A549 (cell line): ENCODE data around the gene ARHGAP40. TPM values are rescaled to one million over a fixed set of nuclear protein-coding genes. Genes with fewer than 3 reads are reported as not detected.

Experiments
- ATAC-seq, 2 experiments: fragments of 200-7000 bp in 1 of 2; fragments of >200 bp in 1 of 2; cut with Nextera tagmentation in 1 of 2; cut with Tn5 transposase in 1 of 2; 3 replicates each; pipeline versions ENCODE4 v1.8.0 to v1.9.1; 2018 to 2020; ENCODE audit warnings: mild to moderate bottlenecking in 1 of 2, moderate library complexity in 1 of 2
- CTCF ChIA-PET: fragments of 300-600 bp; sonication (Branson Sonifier 250); formaldehyde crosslinking; extraction: SDS; loops from one replicate; lab custom pipeline; 2021; ENCODE audit warnings: antibody characterized with exemption, inconsistent platforms; lab: Yijun Ruan, JAX
- POLR2A ChIA-PET: fragments of 350-600 bp; formaldehyde crosslinking; extraction: SDS; loops from one replicate; lab custom pipeline; 2021; ENCODE audit warnings: antibody characterized with exemption, inconsistent platforms; lab: Yijun Ruan, JAX
- DNase-seq, 2 experiments: peaks; one replicate each; pipeline versions ENCODE4 v3.0.0 to v3.0.0-alpha.2; 2011 to 2016; ENCODE audit warnings: low read depth in 1 of 2, low spot score in 1 of 2
- FAIRE-seq: peaks from 2 replicates; lab custom pipeline; 2011; peaks lifted over from hg19 to GRCh38; lab: Jason Lieb, UNC
- H3K27ac ChIP-seq, 2 experiments: fragments of >200 bp; sonication (Bioruptor Twin); formaldehyde crosslinking; 3 replicates each; pipeline ENCODE4 v1.5.1; 2016 to 2017
- H3K4me1 ChIP-seq: fragments of >200 bp; sonication (Bioruptor Twin); formaldehyde crosslinking; 3 replicates; pipeline ENCODE4 v1.6.1; 2016
- H3K4me2 ChIP-seq: fragments of >200 bp; sonication (Bioruptor Twin); formaldehyde crosslinking; 3 replicates; pipeline ENCODE4 v1.6.1; 2016
- H3K4me3 ChIP-seq: fragments of >200 bp; sonication (Bioruptor Twin); formaldehyde crosslinking; 3 replicates; pipeline ENCODE4 v1.5.1; 2016
- H3K9me3 ChIP-seq: fragments of >200 bp; sonication (Bioruptor Twin); formaldehyde crosslinking; 3 replicates; pipeline ENCODE4 v1.6.1; 2016
- BHLHE40 ChIP-seq: IDR thresholded peaks from 2 replicates; pipeline ENCODE4 v1.6.1; 2012; ENCODE audit warnings: low read depth, low read length, inconsistent platforms
- CTCF ChIP-seq: fragments of >200 bp; sonication (Bioruptor Twin); formaldehyde crosslinking; IDR thresholded peaks from 3 replicates; pipeline ENCODE4 v1.5.1; 2016
- EHF ChIP-seq: fragments of 250-450 bp; sonication (Bioruptor Pico); IDR thresholded peaks from 2 replicates; pipeline ENCODE4 v1.5.0; 2020; ENCODE audit warnings: mild to moderate bottlenecking
- EHMT2 ChIP-seq: fragments of 200-600 bp; sonication (generic); IDR thresholded peaks from 2 replicates; pipeline ENCODE4 v1.6.1; 2016; ENCODE audit warnings: antibody characterized with exemption, low read depth, mild to moderate bottlenecking, moderate library complexity
- ELK1 ChIP-seq: fragments of 150-350 bp; IDR thresholded peaks from 2 replicates; pipeline ENCODE4 v1.6.1; 2014; ENCODE audit warnings: low read depth, mild to moderate bottlenecking, low read length
- ESRRA ChIP-seq: fragments of 150-350 bp; IDR thresholded peaks from 2 replicates; pipeline ENCODE4 v1.6.1; 2014; ENCODE audit warnings: mild to moderate bottlenecking, low read length, borderline replicate concordance
- FOSB ChIP-seq: fragments of 250-450 bp; sonication (Bioruptor Pico); IDR thresholded peaks from 2 replicates; pipeline ENCODE4 v1.5.0; 2020; ENCODE audit warnings: mild to moderate bottlenecking, moderate library complexity
- HES2 ChIP-seq: fragments of >200 bp; sonication (Bioruptor Twin); formaldehyde crosslinking; IDR thresholded peaks from 2 replicates; pipeline ENCODE4 v1.6.1; 2016
- HOXA7 ChIP-seq: fragments of 250-450 bp; sonication (Bioruptor Pico); IDR thresholded peaks from 2 replicates; pipeline ENCODE4 v1.5.0; 2020; ENCODE audit warnings: mild to moderate bottlenecking, moderate library complexity
- HOXB5 ChIP-seq: fragments of 250-450 bp; sonication (Bioruptor Pico); IDR thresholded peaks from 2 replicates; pipeline ENCODE4 v1.5.0; 2020; ENCODE audit warnings: mild to moderate bottlenecking, moderate library complexity
- KDM1A ChIP-seq: fragments of 200-600 bp; sonication (generic); IDR thresholded peaks from 2 replicates; pipeline ENCODE4 v1.6.1; 2016; ENCODE audit warnings: low read depth, mild to moderate bottlenecking
- MAZ ChIP-seq: fragments of 150-350 bp; IDR thresholded peaks from 2 replicates; pipeline ENCODE4 v1.6.1; 2014; ENCODE audit warnings: antibody characterized with exemption, low read depth, low read length, borderline replicate concordance
- MYC ChIP-seq: IDR thresholded peaks from 2 replicates; pipeline ENCODE4 v1.6.1; 2012; ENCODE audit warnings: mild to moderate bottlenecking, inconsistent platforms, low read length, improper control_type of control experiment, borderline replicate concordance
- NFE2L2 ChIP-seq: fragments of 150-350 bp; conservative IDR thresholded peaks from 2 replicates; pipeline ENCODE4 v1.6.1; 2014; ENCODE audit warnings: low read length
- NR3C1 ChIP-seq: fragments of >200 bp; sonication (Bioruptor Twin); formaldehyde crosslinking; IDR thresholded peaks from 3 replicates; pipeline ENCODE4 v1.6.1; 2017
- PBX3 ChIP-seq: IDR thresholded peaks from 2 replicates; pipeline ENCODE4 v1.6.1; 2012
- PHF8 ChIP-seq: fragments of 200-600 bp; sonication (generic); IDR thresholded peaks from 2 replicates; pipeline ENCODE4 v1.6.1; 2016; ENCODE audit warnings: low read depth, mild to moderate bottlenecking, antibody characterized with exemption, moderate library complexity, borderline replicate concordance
- POLR2A ChIP-seq: IDR thresholded peaks from 2 replicates; pipeline ENCODE4 v1.6.1; 2012; ENCODE audit warnings: mild to moderate bottlenecking, low read length
- POLR2AphosphoS2 ChIP-seq: conservative IDR thresholded peaks from 2 replicates; pipeline ENCODE4 v1.6.1; 2012; ENCODE audit warnings: low read length, improper control_type of control experiment, inconsistent platforms
- RCOR1 ChIP-seq: fragments of 150-350 bp; IDR thresholded peaks from 2 replicates; pipeline ENCODE4 v1.6.1; 2014; ENCODE audit warnings: antibody characterized with exemption, low read length, low read depth
- RNF2 ChIP-seq: fragments of 200-600 bp; sonication (generic); IDR thresholded peaks from 2 replicates; pipeline ENCODE4 v1.6.1; 2016; ENCODE audit warnings: low read depth, mild to moderate bottlenecking, antibody characterized with exemption, moderate library complexity, borderline replicate concordance
- ZFP36 ChIP-seq: fragments of 450-650 bp; IDR thresholded peaks from 2 replicates; pipeline ENCODE4 v1.6.1; 2014; ENCODE audit warnings: borderline replicate concordance; ENCODE audit not compliant: partially characterized antibody
- ZNF302 ChIP-seq: fragments of 250-450 bp; sonication (Bioruptor Pico); IDR thresholded peaks from 2 replicates; pipeline ENCODE4 v1.9.0; 2021; ENCODE audit warnings: inconsistent platforms, mild to moderate bottlenecking, moderate library complexity
- WGBS: methylation state at CpG from one replicate; pipeline ENCODE4 v1.1.6; 2017; ENCODE audit errors: missing lambda C conversion rate; 5-methylcytosine and 5-hydroxymethylcytosine counted together
- polyA plus RNA-seq, 4 experiments: library from polyadenylated mRNA; depleted of rRNA in 3 of 4; stranded (reverse); fragments of >200 nt; fragmentation: RNase III in 1 of 4; extraction: RNeasy Plus Mini Kit Qiagen cat#74134 plus additional on column Dnase treatment in 1 of 4; gene quantifications; 2 replicates in 3 of 4; 3 replicates in 1 of 4; pipeline ENCODE4 v1.2.3, GENCODE V29; 2011 to 2017

Gene ARHGAP40
- polyA plus RNA-seq, 2 of the 4 experiments (the other 2 are of a cell fraction) = not detected

GRCh38 chr20:38617830-38618196, 16.2 kb downstream of the ARHGAP40 start:
- ChIA-PET POLR2A (no interaction called here), CTCF (interaction anchor here (0.6 to 1.7 kb wide), 3 partner anchors 16 to 58 kb away, joined by 3 to 9 read pairs (median 4); no protein-coding TSS in a partner anchor)
- H3K9me3 ChIP-seq = no peaks in the 10 kb centered on the region
- H3K4me1 ChIP-seq = peaks cover 11% of the 10 kb centered on the region; the same call in 1 of the 3 replicates
- ATAC-seq (no peak), DNase-seq (no peak), FAIRE-seq (no peak)
- 87% methylated on average over 4 of the region's 4 CpGs for WGBS
- H3K27ac ChIP-seq = no peak overlapping the region
- no peak for TF ChIP-seq RNF2
- TF ChIP-seq MAZ = no peak
- TF ChIP-seq ZFP36 = no peak
- no peak for TF ChIP-seq PBX3
- no peak for TF ChIP-seq ELK1
- TF ChIP-seq POLR2AphosphoS2 = no peak
- TF ChIP-seq CTCF = no peak
- no peak for TF ChIP-seq NR3C1
- no peak for TF ChIP-seq KDM1A
- no peak for TF ChIP-seq MYC
- TF ChIP-seq HES2 = no peak
- no peak for TF ChIP-seq FOSB
- no peak for TF ChIP-seq HOXB5 (CRISPR knock-in tag)
- TF ChIP-seq RCOR1 = no peak
- no peak for TF ChIP-seq BHLHE40
- H3K4me3 ChIP-seq = no peak overlapping the region
- H3K4me2 ChIP-seq = no peak overlapping the region

GRCh38 chr20:38620441-38620840, 18.8 kb downstream of the ARHGAP40 start:
- WGBS = 72% methylated on average over 9 of the region's 9 CpGs
- CTCF ChIA-PET = interaction anchor here (1.6 to 1.8 kb wide), 2 partner anchors 14 to 25 kb away, joined by 6 to 7 read pairs; no protein-coding TSS in a partner anchor

GRCh38 chr20:38623061-38623460, 21.5 kb downstream of the ARHGAP40 start:
- DNase-seq (no peak), ATAC-seq (no peak), FAIRE-seq (no peak)
- H3K27ac ChIP-seq = no peak overlapping the region
- ChIA-PET CTCF (interaction anchor here (1.3 to 4.6 kb wide), 4 partner anchors 11 to 108 kb away, joined by 3 to 21 read pairs (median 4); no protein-coding TSS in a partner anchor), POLR2A (no interaction called here)
- H3K4me2 ChIP-seq = no peak overlapping the region
- no peak for TF ChIP-seq ESRRA
- no peak for TF ChIP-seq PHF8
- TF ChIP-seq FOSB = no peak
- no peak for TF ChIP-seq ZNF302
- no peak for TF ChIP-seq HOXA7 (CRISPR knock-in tag)
- TF ChIP-seq BHLHE40 = no peak
- TF ChIP-seq EHF (CRISPR knock-in tag) = no peak
- no peaks in the 10 kb centered on the region for H3K4me1 ChIP-seq
- 64% methylated on average over 4 of the region's 4 CpGs for WGBS
- no peak overlapping the region for H3K4me3 ChIP-seq
- H3K9me3 ChIP-seq = no peaks in the 10 kb centered on the region

More at GRCh38 chr20:38620441-38620840, 18.8 kb downstream of the ARHGAP40 start:
- no peak for TF ChIP-seq HES2
- TF ChIP-seq EHMT2 = no peak
- TF ChIP-seq KDM1A = no peak
- no peak for TF ChIP-seq NFE2L2
- TF ChIP-seq POLR2A = no peak
- FAIRE-seq (no peak), DNase-seq (no peak), ATAC-seq (no peak)
- POLR2A ChIA-PET = no interaction called here
- Histone ChIP-seq H3K4me2 (no peak overlapping the region), H3K4me1 (peaks cover 7% of the 10 kb centered on the region; the same call in 1 of the 3 replicates), H3K9me3 (no peaks in the 10 kb centered on the region), H3K27ac (no peak overlapping the region), H3K4me3 (no peak overlapping the region)
